ENCODE results near the gene EMILIN2. TPM values are rescaled to one million over a fixed set of nuclear protein-coding genes. Genes with fewer than 3 reads are reported as not detected.

The EMILIN2 gene
- total and polyA plus RNA-seq, 2 of the 8 experiments (the other 6 are each of a cell fraction or from before 2014, with no cell fraction given), result 6.0 to 7.5 TPM

DNA sequence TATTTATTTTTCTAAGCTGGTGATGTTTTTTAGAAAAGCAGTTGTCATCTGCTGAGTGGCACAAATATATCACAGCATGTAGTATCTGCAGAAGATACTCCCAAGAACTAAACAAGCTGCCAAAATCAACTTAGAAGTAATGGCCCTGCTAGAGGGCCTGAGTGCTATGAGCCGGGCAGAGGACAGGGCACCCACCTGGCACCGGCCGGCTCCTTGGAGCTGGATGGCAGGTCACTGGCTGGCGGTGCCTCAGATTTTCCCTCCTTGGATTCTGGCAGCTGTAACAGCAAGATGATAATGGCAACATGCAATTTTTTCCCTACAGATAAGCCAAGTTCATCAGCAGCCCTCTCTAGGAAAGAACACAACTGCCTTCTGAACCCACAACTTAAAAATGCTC, 79.7 kb downstream of the EMILIN2 start:
- CTCF ChIA-PET (ENCODE audit: partially characterized antibody), result interaction anchor here (0.7 kb wide), 1 partner anchor 12 kb away, joined by 3 read pairs; no protein-coding TSS in a partner anchor
- H4K5ac ChIP-seq (ENCODE audit: insufficient read length, low read depth, low read length), result no peak overlapping the region
- FAIRE-seq, result no peak

More for the DNA sequence above, 79.7 kb downstream of the EMILIN2 start:
- H3K79me1 ChIP-seq (ENCODE audit: low read depth, low read length), result no peaks in the 10 kb centered on the region
- no peak overlapping the region for H3K27ac ChIP-seq (ENCODE audit: low read depth, low read length)
- no peak overlapping the region for H3K23ac ChIP-seq (ENCODE audit: insufficient read length)
- no peaks in the 10 kb centered on the region for H3K23me2 ChIP-seq (ENCODE audit: low read depth, low read length)
- no peak overlapping the region for H3K4me3 ChIP-seq (ENCODE audit: extremely low read depth in 1 of 4, insufficient read depth in 2 of 4, low read depth in 3 of 4, low read length in 4 of 4)
- no peak overlapping the region for H2BK12ac ChIP-seq (ENCODE audit: low read depth, low read length)
- H2BK20ac ChIP-seq (ENCODE audit: low read length), result no peak overlapping the region
- H4K91ac ChIP-seq (replicated peaks; ENCODE audit: insufficient read length, low read length), result no peak overlapping the region
- 100% methylated on average over 4 of the region's 4 CpGs; no CpG with 5 or more reads in 1 of the 2 experiments for WGBS, 2 experiments (ENCODE audit: extremely low coverage in 1 of 2, insufficient coverage in 1 of 2, insufficient read length in 1 of 2, insufficient replicate concordance in 2 of 2, low coverage in 1 of 2, low lambda C conversion rate in 2 of 2, missing lambda C conversion rate in 1 of 2)
- H4K20me1 ChIP-seq (replicated peaks in 1 of 2; ENCODE audit: control insufficient read depth in 1 of 2, insufficient read depth in 2 of 2, low read length in 2 of 2), result no peaks in the 10 kb centered on the region
- no peak overlapping the region for H3K9ac ChIP-seq (replicated peaks in 1 of 4; ENCODE audit: extremely low read depth in 1 of 4, low read depth in 3 of 4, low read length in 3 of 4)
- TF ChIP-seq KDM1A (IDR thresholded peaks at IDR 0.05; ENCODE audit: borderline replicate concordance, low read length) (no peak), EZH2 (IDR thresholded peaks at IDR 0.05; ENCODE audit: low read depth, low read length, severe bottlenecking) (no peak)
- no peak overlapping the region for H4K8ac ChIP-seq (ENCODE audit: extremely low read depth, insufficient read depth, low read length)
- POLR2A ChIA-PET (ENCODE audit: partially characterized antibody), result no interaction called here
- H3K79me2 ChIP-seq (ENCODE audit: control insufficient read depth in 1 of 2, insufficient read depth in 2 of 2, low read length in 2 of 2), result no peaks in the 10 kb centered on the region
- H3K36me3 ChIP-seq (ENCODE audit: control insufficient read depth in 2 of 4, insufficient read depth in 4 of 4, low read length in 3 of 4), result peaks cover 4 to 37% (median 20%) of the 10 kb centered on the region in 4 experiments; a peak in 7 of 8 replicates
- no peak overlapping the region for H2BK120ac ChIP-seq (replicated peaks; ENCODE audit: low read depth, low read length)
- no peak overlapping the region for H2BK15ac ChIP-seq (ENCODE audit: low read length)
- no peaks in the 10 kb centered on the region for H3K27me3 ChIP-seq (replicated peaks in 1 of 4; ENCODE audit: control insufficient read depth in 3 of 4, extremely low read depth in 1 of 4, insufficient read depth in 3 of 4, low read length in 3 of 4)
- H3K56ac ChIP-seq (replicated peaks; ENCODE audit: insufficient read length, low read depth, low read length), result no peak overlapping the region
- DNase-seq (ENCODE audit: low read depth in 1 of 2, low spot score in 2 of 2), result no peak
- H3K18ac ChIP-seq (ENCODE audit: extremely low read depth, low read length), result no peak overlapping the region
- H3K14ac ChIP-seq (ENCODE audit: insufficient read length), result no peak overlapping the region
- H2AFZ ChIP-seq (ENCODE audit: low read length), result no peak overlapping the region
- H3K4me1 ChIP-seq (replicated peaks in 1 of 4; ENCODE audit: control insufficient read depth in 3 of 4, insufficient read depth in 4 of 4, low read length in 3 of 4), result no peaks in the 10 kb centered on the region
- no peak overlapping the region for H3K4ac ChIP-seq (replicated peaks; ENCODE audit: insufficient read length, low read depth, low read length)
- H2AK5ac ChIP-seq (ENCODE audit: low read depth, low read length), result no peak overlapping the region
- no peak overlapping the region for H3K4me2 ChIP-seq (ENCODE audit: insufficient read depth in 1 of 2, low read depth in 2 of 2, low read length in 2 of 2)
- H3K9me3 ChIP-seq (ENCODE audit: insufficient read depth in 2 of 2, low read depth in 1 of 2, low read length in 1 of 2), result no peaks in the 10 kb centered on the region
- no peak overlapping the region for H2BK5ac ChIP-seq (ENCODE audit: low read depth, low read length)
